ENCODE data around the gene GRM4. TPM values are rescaled to one million over a fixed set of nuclear protein-coding genes. Genes with fewer than 3 reads are reported as not detected.

GRM4 gene
- total RNA-seq, 6 donors from 2014 or later = 0.24 TPM; not detected in 5

DNA sequence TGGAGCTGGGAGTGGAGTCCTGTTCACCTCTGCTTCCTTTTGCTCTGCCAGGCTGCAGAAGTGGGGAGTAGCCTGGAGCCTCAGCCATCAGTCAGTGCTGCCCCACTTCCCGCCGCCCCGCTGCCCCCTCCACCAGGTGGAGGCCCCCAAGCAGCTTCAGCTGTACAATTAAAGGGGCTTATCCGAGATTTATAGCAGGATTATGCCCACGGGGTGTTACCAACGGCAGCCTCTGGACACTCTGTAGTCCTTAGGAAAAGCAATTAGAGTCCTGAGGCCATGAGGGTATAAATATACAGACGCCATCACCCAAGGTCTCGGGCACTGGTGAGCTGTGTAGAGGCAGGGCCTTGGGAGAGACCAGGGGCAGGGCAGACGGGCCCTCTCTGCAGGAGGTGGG is 55.4 kb downstream of the GRM4 start:
- no peak for DNase-seq
- Histone ChIP-seq H3K27me3 (peaks cover 0 to 6% (median 0%) of the 10 kb centered on the region in 4 donors), H3K4me1 (no peaks in the 10 kb centered on the region), H3K27ac (no peak overlapping the region), H3K36me3 (no peaks in the 10 kb centered on the region), H3K4me3 (no peak overlapping the region), H3K9me3 (no peaks in the 10 kb centered on the region)
- ATAC-seq (ENCODE audit: low FRiP score in 2 of 2) = no peak
- TF ChIP-seq EP300 (IDR thresholded peaks at IDR 0.05) = no peak
- no peak for TF ChIP-seq POLR2AphosphoS5 (IDR thresholded peaks at IDR 0.05)
- TF ChIP-seq, protein P1, sequence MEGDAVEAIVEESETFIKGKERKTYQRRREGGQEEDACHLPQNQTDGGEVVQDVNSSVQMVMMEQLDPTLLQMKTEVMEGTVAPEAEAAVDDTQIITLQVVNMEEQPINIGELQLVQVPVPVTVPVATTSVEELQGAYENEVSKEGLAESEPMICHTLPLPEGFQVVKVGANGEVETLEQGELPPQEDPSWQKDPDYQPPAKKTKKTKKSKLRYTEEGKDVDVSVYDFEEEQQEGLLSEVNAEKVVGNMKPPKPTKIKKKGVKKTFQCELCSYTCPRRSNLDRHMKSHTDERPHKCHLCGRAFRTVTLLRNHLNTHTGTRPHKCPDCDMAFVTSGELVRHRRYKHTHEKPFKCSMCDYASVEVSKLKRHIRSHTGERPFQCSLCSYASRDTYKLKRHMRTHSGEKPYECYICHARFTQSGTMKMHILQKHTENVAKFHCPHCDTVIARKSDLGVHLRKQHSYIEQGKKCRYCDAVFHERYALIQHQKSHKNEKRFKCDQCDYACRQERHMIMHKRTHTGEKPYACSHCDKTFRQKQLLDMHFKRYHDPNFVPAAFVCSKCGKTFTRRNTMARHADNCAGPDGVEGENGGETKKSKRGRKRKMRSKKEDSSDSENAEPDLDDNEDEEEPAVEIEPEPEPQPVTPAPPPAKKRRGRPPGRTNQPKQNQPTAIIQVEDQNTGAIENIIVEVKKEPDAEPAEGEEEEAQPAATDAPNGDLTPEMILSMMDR (IDR thresholded peaks at IDR 0.05) = no peak
- 67 to 73% methylated on average over 6 to 9 of the region's 9 CpGs for WGBS, 2 donors

DNA sequence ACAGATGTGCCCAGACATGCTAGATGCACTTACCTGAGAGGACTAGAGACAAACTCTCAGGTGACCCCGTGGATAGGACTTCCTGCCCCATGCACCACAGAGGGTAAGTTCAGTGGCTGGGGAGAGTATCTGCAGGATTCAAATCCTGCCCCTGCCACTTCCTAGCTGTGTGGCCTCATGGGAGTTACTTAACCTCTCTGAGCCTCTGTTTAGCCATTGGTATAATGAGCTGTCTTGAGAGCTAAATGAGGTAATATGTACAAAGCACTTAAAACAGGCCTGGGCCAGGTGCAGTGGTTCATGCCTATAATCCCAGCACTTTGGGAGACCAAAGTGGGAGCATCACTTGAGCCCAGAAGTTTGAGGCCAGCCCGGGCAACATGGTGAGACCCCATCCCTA is 59.3 kb downstream of the GRM4 start:
- ATAC-seq (ENCODE audit: low FRiP score in 2 of 2) = no peak
- WGBS, 2 donors = 86 to 100% methylated on average over 2 of the region's 2 CpGs

DNA sequence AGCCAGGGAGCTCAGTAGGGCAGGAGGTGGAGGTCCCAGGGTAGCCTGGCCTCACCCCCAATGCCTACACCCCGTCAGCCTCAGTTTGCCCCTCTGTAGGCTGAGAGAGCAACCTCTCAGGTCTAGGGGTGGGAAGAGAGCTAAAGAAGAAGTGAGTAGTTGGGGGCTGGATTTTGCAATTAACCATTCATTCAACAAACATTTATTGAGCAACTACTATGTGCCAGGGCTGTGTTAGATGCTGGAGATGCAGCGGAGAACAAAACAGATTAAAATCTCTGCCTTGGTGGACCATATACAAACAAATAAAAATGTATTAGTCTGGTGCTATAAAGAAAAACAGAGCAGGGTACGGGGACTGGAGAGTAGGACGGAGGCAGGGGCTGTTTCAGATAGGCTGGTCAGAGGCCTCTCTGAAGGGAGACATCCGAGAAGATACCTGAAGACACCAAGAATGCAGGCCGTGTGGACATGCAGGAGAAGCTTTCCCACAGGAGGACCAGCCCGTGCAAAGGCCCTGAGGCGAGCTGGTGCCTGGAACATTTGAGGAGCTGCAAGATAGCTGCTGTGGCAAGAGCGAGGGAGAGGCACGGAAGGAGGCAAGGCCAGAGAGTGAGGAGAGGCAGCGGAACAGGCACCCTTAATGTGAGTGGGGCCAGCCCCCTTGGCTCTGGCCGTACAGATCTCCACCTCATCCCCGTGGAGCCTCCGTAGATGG is 60.3 kb downstream of the GRM4 start:
- Histone ChIP-seq H3K9me3 (no peaks in the 10 kb centered on the region), H3K36me3 (no peaks in the 10 kb centered on the region), H3K27ac (no peak overlapping the region), H3K4me3 (no peak overlapping the region), H3K27me3 (no peaks in the 10 kb centered on the region), H3K4me1 (no peaks in the 10 kb centered on the region)
- TF ChIP-seq POLR2AphosphoS5 (IDR thresholded peaks at IDR 0.05) (no peak), POLR2A (IDR thresholded peaks at IDR 0.05) (no peak), EP300 (IDR thresholded peaks at IDR 0.05) (no peak)
- TF ChIP-seq, protein P1 (IDR thresholded peaks at IDR 0.05) = no peak
- no peak for DNase-seq
- ATAC-seq (ENCODE audit: low FRiP score in 2 of 2) = no peak
- 90 to 92% methylated on average over 13 to 14 of the region's 14 CpGs for WGBS, 2 donors

More for the DNA sequence above, 59.3 kb downstream of the GRM4 start:
- no peak for DNase-seq
- Histone ChIP-seq H3K9me3 (no peaks in the 10 kb centered on the region), H3K4me3 (no peak overlapping the region), H3K4me1 (no peaks in the 10 kb centered on the region), H3K27ac (no peak overlapping the region), H3K27me3 (no peaks in the 10 kb centered on the region), H3K36me3 (no peaks in the 10 kb centered on the region)
- TF ChIP-seq EP300 (IDR thresholded peaks at IDR 0.05) (no peak), POLR2A (IDR thresholded peaks at IDR 0.05) (no peak), POLR2AphosphoS5 (IDR thresholded peaks at IDR 0.05) (no peak)
- TF ChIP-seq, protein P1 (IDR thresholded peaks at IDR 0.05) = no peak

DNA sequence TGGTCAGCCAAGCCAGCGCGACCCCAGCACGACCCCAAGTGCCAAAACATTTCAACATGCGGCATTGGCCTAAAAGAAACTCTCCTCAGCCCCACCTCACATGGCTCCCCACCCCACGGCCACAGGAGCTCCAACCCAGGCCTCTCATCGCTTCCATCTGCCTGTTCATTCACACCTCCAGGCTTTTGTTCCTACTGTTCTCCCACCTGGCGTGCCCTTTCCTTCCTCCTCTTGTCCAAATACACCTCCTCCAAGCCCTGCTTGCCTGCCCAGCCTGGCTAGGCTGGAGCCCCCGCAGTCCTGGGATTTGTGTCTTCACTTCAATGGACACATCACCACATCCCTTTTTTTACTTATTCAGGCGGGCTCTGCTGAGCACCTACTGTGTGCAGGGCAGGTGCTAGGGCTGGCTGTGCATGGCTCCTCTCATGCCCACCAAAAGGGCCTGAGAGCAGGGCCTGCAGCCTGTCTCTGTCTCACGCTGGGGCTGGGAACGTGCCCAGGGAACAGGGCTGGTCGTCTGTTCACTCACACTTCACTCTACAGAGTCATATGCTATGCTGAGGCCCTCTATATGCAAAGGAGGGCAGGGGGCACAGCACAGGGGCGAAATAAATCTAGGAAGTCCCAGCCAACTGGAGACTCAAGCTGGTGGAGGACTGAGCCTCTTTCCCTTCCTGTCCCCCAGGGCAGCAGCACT is 61.1 kb downstream of the GRM4 start:
- TF ChIP-seq, protein P1 (IDR thresholded peaks at IDR 0.05) = no peak
- TF ChIP-seq POLR2A (IDR thresholded peaks at IDR 0.05) (no peak), POLR2AphosphoS5 (IDR thresholded peaks at IDR 0.05) (no peak), EP300 (IDR thresholded peaks at IDR 0.05) (no peak)
- DNase-seq (no peak), ATAC-seq (ENCODE audit: low FRiP score in 2 of 2) (no peak)
- 54 to 55% methylated on average over 10 to 12 of the region's 13 CpGs for WGBS, 2 donors
- Histone ChIP-seq H3K27ac (no peak overlapping the region), H3K4me3 (no peak overlapping the region), H3K27me3 (no peaks in the 10 kb centered on the region), H3K9me3 (no peaks in the 10 kb centered on the region), H3K36me3 (no peaks in the 10 kb centered on the region), H3K4me1 (no peaks in the 10 kb centered on the region)

Measured in upper lobe of left lung (tissue), 6 donors.